Right lobe of liver (tissue), 6 donors: Measurements from ENCODE around the gene CORO2A. TPM values are rescaled to one million over a fixed set of nuclear protein-coding genes. Genes with fewer than 3 reads are reported as not detected.
A peak's percentile ranks its signal among the peaks of the same experiment; 100 is the strongest.

Source experiments
- ATAC-seq, 4 donors: fragments of 200-7000 bp; cut with Tn5 transposase; one replicate each; pipeline ENCODE4 v1.9.1; 2020; ENCODE audit warnings: mild to moderate bottlenecking in 4 of 4, moderate library complexity in 4 of 4
- DNase-seq, 3 donors: peaks; one replicate each; pipeline ENCODE4 v3.0.0-alpha.2; 2020
- H3K27ac ChIP-seq, 3 donors: fragments of 200-600 bp; one replicate each; pipeline ENCODE4 v1.8.0; 2022
- H3K27me3 ChIP-seq, 2 donors: fragments of 200-600 bp; one replicate each; pipeline ENCODE4 v1.8.0; 2022
- H3K36me3 ChIP-seq, 4 donors: fragments of 200-600 bp; sonication (generic) in 1 of 4; one replicate each; pipeline versions ENCODE4 v1.5.1 to v1.8.0; 2017 to 2022; ENCODE audit warnings: control low read depth in 1 of 4
- H3K4me1 ChIP-seq, 4 donors: fragments of 200-600 bp; sonication (generic) in 1 of 4; one replicate each; pipeline versions ENCODE4 v1.5.1 to v1.8.0; 2017 to 2022; ENCODE audit warnings: control low read depth in 1 of 4
- H3K4me3 ChIP-seq, 3 donors: fragments of 200-600 bp; one replicate each; pipeline ENCODE4 v1.8.0; 2022
- H3K9me3 ChIP-seq, 4 donors: fragments of 200-600 bp; sonication (generic) in 1 of 4; one replicate each; pipeline versions ENCODE4 v1.5.1 to v1.8.0; 2017 to 2022; ENCODE audit warnings: control low read depth in 1 of 4
- CTCF ChIP-seq, 4 donors: fragments of 200-600 bp in 3 of 4; fragments of 450-650 bp in 1 of 4; IDR thresholded peaks; one replicate each; pipeline versions ENCODE4 v1.5.1 to v1.8.0; 2016 to 2022; ENCODE audit warnings: antibody characterized with exemption in 4 of 4, mild to moderate bottlenecking in 2 of 4
- POLR2A ChIP-seq: fragments of 450-650 bp; IDR thresholded peaks from one replicate; pipeline ENCODE4 v1.6.1; 2017; ENCODE audit warnings: antibody characterized with exemption, mild to moderate bottlenecking
- WGBS: methylation state at CpG from one replicate; pipeline ENCODE4 v1.1.6; 2018; ENCODE audit warnings: low coverage, low lambda C conversion rate; ENCODE audit not compliant: insufficient coverage; ENCODE audit errors: missing lambda C conversion rate; 5-methylcytosine and 5-hydroxymethylcytosine counted together
- intact Hi-C, 2 donors: fragments of 100-400 bp; cut with DNase I; formaldehyde crosslinking; loops; one replicate each; pipeline versions ENCODE4 v1.11.2 to v1.14.1; 2022
- total RNA-seq, 6 experiments: library from RNA; depleted of rRNA in 2 of 6; stranded (reverse); fragments of >200 nt in 2 of 6; fragmentation: NEBNext Ultra II Directional in 3 of 6; extraction: Animal tissue kit (Norgen Biotek cat#: 25700) in 3 of 6; gene quantifications; one replicate each; pipeline versions ENCODE4 v1.1.0 to v1.2.4, GENCODE V29; 2016 to 2023
- donor health status: DM: no; HTN: yes; CAD: no.
- donor health status: DM: no; HTN: no; CAD: no.
- donor health status: DM: no; HTN: no; CAD: no.
- donor health status: DM: no; HTN: yes; CAD: no.
- donor health status: DM: no; HTN: yes; CAD: no.

CORO2A gene
- total RNA-seq, 6 experiments from 2014 or later, result 0.67 to 6.2 (median 3.3) TPM

- ATAC-seq (peak; percentile 12 to 60 (median 36)), DNase-seq (peak in 1 of 3 donors; percentile 10)
- peaks cover 0 to 56% (median 25%) of the 10 kb centered on the region in 4 donors for H3K4me1 ChIP-seq
- 48% methylated on average over 7 of the region's 7 CpGs for WGBS
- H3K27me3 ChIP-seq, result no peaks in the 10 kb centered on the region
- intact Hi-C loops, result no loop called here
- H3K27ac ChIP-seq, result peak overlapping the region; percentile 51 to 93 (median 70)
- TF ChIP-seq POLR2A (no peak), CTCF (IDR thresholded peaks at IDR 0.05) (no peak)
- no peak overlapping the region for H3K4me3 ChIP-seq
- H3K36me3 ChIP-seq, result peaks cover 0 to 2% (median 0%) of the 10 kb centered on the region in 4 donors
- H3K9me3 ChIP-seq, result no peaks in the 10 kb centered on the region
Observed at GRCh38 chr9:98219364-98219716, 26.9 kb upstream of the CORO2A start.

GRCh38 chr9:98218562-98219363 is 26.3 kb upstream of the CORO2A start:
- Histone ChIP-seq H3K27me3 (no peaks in the 10 kb centered on the region), H3K4me1 (peaks cover 0 to 58% (median 26%) of the 10 kb centered on the region in 4 donors), H3K27ac (peak overlapping the region; percentile 51 to 93 (median 70)), H3K9me3 (no peaks in the 10 kb centered on the region), H3K4me3 (no peak overlapping the region), H3K36me3 (peaks cover 0 to 2% (median 0%) of the 10 kb centered on the region in 4 donors)
- intact Hi-C loops, result no loop called here
- TF ChIP-seq CTCF (IDR thresholded peaks at IDR 0.05) (no peak), POLR2A (no peak)
- DNase-seq (peak in 2 of 3 donors; percentile 16 to 75), ATAC-seq (peak; percentile 31 to 69 (median 50))
- 73% methylated on average over 9 of the region's 11 CpGs for WGBS

GRCh38 chr9:98217255-98217654 is 24.8 kb upstream of the CORO2A start:
- Histone ChIP-seq H3K4me1 (peaks cover 0 to 61% (median 28%) of the 10 kb centered on the region in 4 donors), H3K9me3 (no peaks in the 10 kb centered on the region), H3K4me3 (no peak overlapping the region), H3K27ac (peak overlapping the region; percentile 70 to 93 (median 83)), H3K36me3 (peaks cover 0 to 2% (median 0%) of the 10 kb centered on the region in 4 donors), H3K27me3 (no peaks in the 10 kb centered on the region)
- DNase-seq (peak; percentile 68 to 91 (median 91)), ATAC-seq (peak; percentile 68 to 88 (median 80))
- intact Hi-C loops, result no loop called here
- WGBS, result 75% methylated on average over 1 of the region's 2 CpGs
- TF ChIP-seq POLR2A, result no peak
- TF ChIP-seq CTCF (IDR thresholded peaks at IDR 0.05), result no peak

- WGBS, result 80% methylated on average over 3 of the region's 3 CpGs
- intact Hi-C loops, result no loop called here
- H3K9me3 ChIP-seq, result no peaks in the 10 kb centered on the region
- no peak overlapping the region for H3K4me3 ChIP-seq
- no peak for ATAC-seq
- DNase-seq, result no peak
- H3K27me3 ChIP-seq, result no peaks in the 10 kb centered on the region
- H3K27ac ChIP-seq, result peak overlapping the region; percentile 70 to 93 (median 83)
- no peak for TF ChIP-seq POLR2A
- no peak for TF ChIP-seq CTCF (IDR thresholded peaks at IDR 0.05)
- peaks cover 0 to 61% (median 29%) of the 10 kb centered on the region in 4 donors for H3K4me1 ChIP-seq
- peaks cover 0 to 2% (median 0%) of the 10 kb centered on the region in 4 donors for H3K36me3 ChIP-seq
Observed at GRCh38 chr9:98216391-98216790, 24.0 kb upstream of the CORO2A start.
